ENCODE results near the gene AATF. TPM values are rescaled to one million over a fixed set of nuclear protein-coding genes. Genes with fewer than 3 reads are reported as not detected.

The AATF gene
- total RNA-seq, 4 donors from 2014 or later: 26.9 to 57.8 (median 35.4) TPM

DNA sequence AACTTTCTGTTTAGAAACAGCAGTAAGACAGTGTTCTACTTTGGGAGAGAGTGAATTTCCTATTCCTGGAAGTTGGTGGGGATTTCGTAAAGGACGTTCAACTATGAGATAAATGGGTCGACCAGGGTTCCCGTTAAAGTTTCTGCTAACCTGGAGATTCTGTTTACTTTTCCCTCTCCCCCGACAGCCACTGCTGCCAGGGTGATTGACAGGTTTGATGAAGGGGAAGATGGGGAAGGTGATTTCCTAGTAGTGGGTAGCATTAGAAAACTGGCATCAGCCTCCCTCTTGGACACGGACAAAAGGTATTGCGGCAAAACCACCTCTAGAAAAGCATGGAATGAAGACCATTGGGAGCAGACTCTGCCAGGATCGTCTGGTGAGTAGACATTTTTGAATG is 1.3 kb downstream of the AATF start:
- peaks cover 0 to 17% (median 10%) of the 10 kb centered on the region in 4 donors for H3K4me1 ChIP-seq
- H3K27me3 ChIP-seq: peaks cover 0 to 23% of the 10 kb centered on the region in 2 donors
- no peak for DNase-seq
- TF ChIP-seq POLR2A (IDR thresholded peaks at IDR 0.05) (no peak), CTCF (IDR thresholded peaks at IDR 0.05) (no peak)
- peak overlapping the region; percentile 59 to 93 (median 92) for H3K4me3 ChIP-seq
- no peaks in the 10 kb centered on the region for H3K9me3 ChIP-seq
- no peak overlapping the region for H3K27ac ChIP-seq
- peaks cover 0 to 26% (median 0%) of the 10 kb centered on the region in 3 donors for H3K36me3 ChIP-seq

DNA sequence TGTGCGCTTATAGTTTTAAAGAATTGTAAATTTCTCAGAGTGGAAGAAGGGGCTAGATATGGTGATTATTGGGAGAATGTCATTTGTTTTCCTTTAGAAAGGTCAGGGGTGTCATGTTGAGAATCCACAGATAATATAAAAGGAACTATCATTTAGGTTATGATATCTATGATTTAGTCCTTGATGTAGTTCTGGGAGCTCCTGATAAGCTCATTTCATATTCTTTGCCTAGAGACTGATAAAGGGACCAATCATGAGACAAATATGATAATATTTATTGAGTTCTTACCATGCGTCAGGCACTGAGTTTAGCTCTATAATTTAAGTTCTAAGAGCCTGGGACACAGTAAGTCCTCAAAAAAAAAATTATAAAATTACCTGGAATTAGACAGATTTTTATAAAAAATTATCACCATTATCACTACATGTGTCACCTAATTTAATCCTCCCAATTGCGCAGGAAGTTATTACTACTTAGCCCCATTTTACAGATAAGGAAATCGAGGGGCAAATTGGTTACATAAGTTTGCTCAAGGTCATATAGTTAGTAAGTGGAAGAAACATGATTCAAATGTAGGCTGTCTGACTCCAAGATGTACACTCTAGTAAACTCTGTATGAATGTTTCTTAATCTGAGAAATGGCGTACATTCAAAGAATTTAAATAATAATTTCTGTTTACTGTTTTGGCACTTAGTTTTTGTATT is 2.5 kb downstream of the AATF start:
- H3K36me3 ChIP-seq: peaks cover 0 to 38% (median 0%) of the 10 kb centered on the region in 3 donors

GRCh38 chr17:36971508-36971907 is 22.8 kb downstream of the AATF start:
- no peak overlapping the region for H3K4me3 ChIP-seq
- H3K4me1 ChIP-seq: no peaks in the 10 kb centered on the region
- TF ChIP-seq CTCF (IDR thresholded peaks at IDR 0.05) (no peak), POLR2A (IDR thresholded peaks at IDR 0.05) (no peak)

More for the DNA sequence above, 2.5 kb downstream of the AATF start:
- H3K4me3 ChIP-seq: no peak overlapping the region
- no peak for TF ChIP-seq POLR2A (IDR thresholded peaks at IDR 0.05)
- no peak for TF ChIP-seq CTCF (IDR thresholded peaks at IDR 0.05)
- peaks cover 0 to 13% of the 10 kb centered on the region in 2 donors for H3K27me3 ChIP-seq
- no peaks in the 10 kb centered on the region for H3K9me3 ChIP-seq
- peaks cover 0 to 17% (median 10%) of the 10 kb centered on the region in 4 donors for H3K4me1 ChIP-seq
- H3K27ac ChIP-seq: no peak overlapping the region
- DNase-seq: no peak

GRCh38 chr17:36972186-36972700 is 23.5 kb downstream of the AATF start:
- Histone ChIP-seq H3K9me3 (no peaks in the 10 kb centered on the region), H3K36me3 (peaks cover 0 to 16% (median 0%) of the 10 kb centered on the region in 3 donors), H3K4me1 (no peaks in the 10 kb centered on the region), H3K27me3 (no peaks in the 10 kb centered on the region), H3K4me3 (no peak overlapping the region), H3K27ac (no peak overlapping the region)
- no peak for TF ChIP-seq CTCF (IDR thresholded peaks at IDR 0.05)
- no peak for TF ChIP-seq POLR2A (IDR thresholded peaks at IDR 0.05)
- no peak for DNase-seq

More at GRCh38 chr17:36971508-36971907, 22.8 kb downstream of the AATF start:
- H3K9me3 ChIP-seq: no peaks in the 10 kb centered on the region
- H3K36me3 ChIP-seq: peaks cover 0 to 16% (median 0%) of the 10 kb centered on the region in 3 donors
- H3K27ac ChIP-seq: no peak overlapping the region
- DNase-seq: no peak
- no peaks in the 10 kb centered on the region for H3K27me3 ChIP-seq

- no peak for DNase-seq
- Histone ChIP-seq H3K4me1 (no peaks in the 10 kb centered on the region), H3K9me3 (no peaks in the 10 kb centered on the region), H3K27ac (no peak overlapping the region), H3K36me3 (peaks cover 0 to 16% (median 0%) of the 10 kb centered on the region in 3 donors), H3K4me3 (no peak overlapping the region), H3K27me3 (no peaks in the 10 kb centered on the region)
- TF ChIP-seq CTCF (IDR thresholded peaks at IDR 0.05) (no peak), POLR2A (IDR thresholded peaks at IDR 0.05) (no peak)
Observed at GRCh38 chr17:36972905-36973304, 24.2 kb downstream of the AATF start.

Measured in Peyer's patch (tissue), 4 donors.